ENCODE results near the gene ADGRL3.
"Not testable (repeated sequence)": the region's sequence is repeated elsewhere in the genome, so short reads cannot be mapped to it uniquely, and the experiment has no call there.

ADGRL3 gene

GRCh38 chr4:61851126-61851525, 651.0 kb downstream of the ADGRL3 start:
- DNase-seq: no peak

GRCh38 chr4:61852105-61852504, 652.0 kb downstream of the ADGRL3 start:
- DNase-seq: not testable (repeated sequence)

- DNase-seq: no peak
Observed at GRCh38 chr4:61853041-61853440, 652.9 kb downstream of the ADGRL3 start.

GRCh38 chr4:61860376-61860775, 660.2 kb downstream of the ADGRL3 start:
- DNase-seq: no peak

- no peak for DNase-seq
Observed at GRCh38 chr4:61864286-61864685, 664.2 kb downstream of the ADGRL3 start.

- no peak for DNase-seq
Observed at GRCh38 chr4:61866378-61867030, 666.4 kb downstream of the ADGRL3 start.

- no peak for DNase-seq
Observed at GRCh38 chr4:61872983-61873382, 672.9 kb downstream of the ADGRL3 start.

GRCh38 chr4:61877266-61877665, 677.1 kb downstream of the ADGRL3 start:
- no peak for DNase-seq

- DNase-seq: no peak
Observed at GRCh38 chr4:61877893-61878292, 677.8 kb downstream of the ADGRL3 start.

GRCh38 chr4:61882381-61882780, 682.3 kb downstream of the ADGRL3 start:
- no peak for DNase-seq

- no peak for DNase-seq
Observed at GRCh38 chr4:61886131-61886530, 686.0 kb downstream of the ADGRL3 start.

- no peak for DNase-seq
Observed at GRCh38 chr4:61889117-61889516, 689.0 kb downstream of the ADGRL3 start.

GRCh38 chr4:61890321-61890720, 690.2 kb downstream of the ADGRL3 start:
- no peak for DNase-seq

GRCh38 chr4:61891953-61892352, 691.8 kb downstream of the ADGRL3 start:
- no peak for DNase-seq

- no peak for DNase-seq
Observed at GRCh38 chr4:61896634-61897033, 696.5 kb downstream of the ADGRL3 start.

- DNase-seq: no peak
Observed at GRCh38 chr4:61909031-61909430, 708.9 kb downstream of the ADGRL3 start.

GRCh38 chr4:61911313-61911756, 711.2 kb downstream of the ADGRL3 start:
- DNase-seq: no peak

- no peak for DNase-seq
Observed at GRCh38 chr4:61913619-61914018, 713.5 kb downstream of the ADGRL3 start.

GRCh38 chr4:61915501-61915900, 715.4 kb downstream of the ADGRL3 start:
- DNase-seq: no peak

- DNase-seq: no peak
Observed at GRCh38 chr4:61918507-61918906, 718.4 kb downstream of the ADGRL3 start.

- no peak for DNase-seq
Observed at GRCh38 chr4:61918987-61919386, 718.9 kb downstream of the ADGRL3 start.

GRCh38 chr4:61919561-61919960, 719.4 kb downstream of the ADGRL3 start:
- no peak for DNase-seq

- DNase-seq: no peak
Observed at GRCh38 chr4:61921920-61922319, 721.8 kb downstream of the ADGRL3 start.

- DNase-seq: no peak
Observed at GRCh38 chr4:61922766-61923165, 722.6 kb downstream of the ADGRL3 start.

- no peak for DNase-seq
Observed at GRCh38 chr4:61923179-61923578, 723.1 kb downstream of the ADGRL3 start.
